Osteoblast (primary cell): ENCODE data around the gene CCNI. TPM values are rescaled to one million over a fixed set of nuclear protein-coding genes. Genes with fewer than 3 reads are reported as not detected.

Experiments
- DNase-seq: peaks from one replicate; pipeline ENCODE4 v3.0.0; 2011; ENCODE audit warnings: low spot score, mixed read lengths; ENCODE audit not compliant: insufficient read length; ENCODE audit errors: missing footprints
- H2AFZ ChIP-seq: 2 replicates; pipeline ENCODE4 v1.6.0; 2011; ENCODE audit warnings: mild to moderate bottlenecking, low read length
- H3K27ac ChIP-seq: 2 replicates; pipeline ENCODE4 v1.5.1; 2011; ENCODE audit warnings: mild to moderate bottlenecking, low read depth, low read length, moderate library complexity
- H3K27me3 ChIP-seq: 2 replicates; pipeline ENCODE4 v1.6.0; 2012; ENCODE audit warnings: mild to moderate bottlenecking, control low read depth, inconsistent platforms, low read length, moderate library complexity; ENCODE audit not compliant: insufficient read depth
- H3K36me3 ChIP-seq: 2 replicates; pipeline ENCODE4 v1.5.1; 2011; ENCODE audit warnings: mild to moderate bottlenecking, low read length, control low read depth, moderate library complexity; ENCODE audit not compliant: insufficient read depth
- H3K4me1 ChIP-seq: 2 replicates; pipeline ENCODE4 v1.5.1; 2011; ENCODE audit warnings: mild to moderate bottlenecking, low read length, control low read depth, moderate library complexity; ENCODE audit not compliant: insufficient read depth
- H3K4me2 ChIP-seq: 2 replicates; pipeline ENCODE4 v1.6.0; 2011; ENCODE audit warnings: mild to moderate bottlenecking, low read length; ENCODE audit not compliant: insufficient read depth
- H3K4me3 ChIP-seq: fragments of 200-600 bp; sonication (generic); 3 replicates; pipeline ENCODE4 v1.5.1; 2012; ENCODE audit warnings: mild to moderate bottlenecking, low read length, inconsistent platforms; ENCODE audit not compliant: insufficient read depth
- H3K79me2 ChIP-seq: 2 replicates; pipeline ENCODE4 v1.6.0; 2012; ENCODE audit warnings: mild to moderate bottlenecking, low read length, control low read depth, inconsistent platforms; ENCODE audit not compliant: insufficient read depth
- H3K9me3 ChIP-seq: 2 replicates; pipeline ENCODE4 v1.5.1; 2011; ENCODE audit warnings: low read depth, low read length, control low read depth
- H4K20me1 ChIP-seq: 2 replicates; pipeline ENCODE4 v1.6.0; 2012; ENCODE audit warnings: mild to moderate bottlenecking, low read length, control low read depth; ENCODE audit not compliant: insufficient read depth
- CTCF ChIP-seq: IDR thresholded peaks from 2 replicates; pipeline ENCODE4 v1.5.1; 2011; ENCODE audit warnings: mild to moderate bottlenecking, low read depth, low read length, moderate library complexity; ENCODE audit errors: extremely low read depth
- total RNA-seq: library from RNA; depleted of rRNA; stranded (reverse); fragments of >200 nt; gene quantifications from 2 replicates; pipeline ENCODE4 v1.2.3, GENCODE V29; 2012

CCNI gene
- total RNA-seq, 1 donor = 229 TPM

DNA sequence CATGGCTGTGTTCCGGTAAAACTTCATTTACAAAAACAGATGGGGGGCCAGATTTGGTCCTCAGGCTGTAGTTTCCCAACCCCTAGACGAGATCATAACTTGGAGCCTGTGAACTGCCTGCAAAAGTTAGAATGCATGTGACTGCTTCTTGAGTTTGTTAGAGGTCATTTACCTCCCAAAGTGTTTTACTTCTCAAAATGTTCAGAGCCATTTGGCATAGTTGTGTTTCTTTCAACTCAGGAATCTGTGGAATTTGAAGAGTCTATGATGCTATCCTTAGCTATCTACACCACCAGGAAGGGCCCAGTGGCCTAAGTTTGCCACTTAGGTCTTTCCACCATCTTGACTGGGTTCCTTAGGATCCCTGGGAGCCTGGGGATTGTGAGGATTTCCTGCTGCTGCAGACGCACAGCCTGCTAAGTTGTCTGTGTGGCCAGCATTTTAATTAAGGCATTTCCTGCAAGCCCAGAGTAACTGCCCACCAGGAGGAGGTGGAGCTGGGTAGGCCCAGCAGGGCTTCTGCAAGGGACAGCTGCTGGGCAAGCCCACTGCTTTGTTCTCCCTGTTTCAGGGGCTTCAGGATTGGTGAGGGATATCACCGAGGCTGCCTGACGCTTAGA, 53.1 kb downstream of the CCNI start:
- H3K36me3 ChIP-seq = peaks cover 85% of the 10 kb centered on the region
- H3K4me2 ChIP-seq = no peak overlapping the region
- H3K4me1 ChIP-seq = peaks cover 29% of the 10 kb centered on the region
- no peak for TF ChIP-seq CTCF
- no peak overlapping the region for H2AFZ ChIP-seq
- H3K27me3 ChIP-seq = no peaks in the 10 kb centered on the region
- DNase-seq = peak; percentile 67
- no peaks in the 10 kb centered on the region for H4K20me1 ChIP-seq
- no peaks in the 10 kb centered on the region for H3K9me3 ChIP-seq
- H3K4me3 ChIP-seq = no peak overlapping the region
- H3K79me2 ChIP-seq = peaks cover 13% of the 10 kb centered on the region
- peak overlapping the region; percentile 92 for H3K27ac ChIP-seq

DNA sequence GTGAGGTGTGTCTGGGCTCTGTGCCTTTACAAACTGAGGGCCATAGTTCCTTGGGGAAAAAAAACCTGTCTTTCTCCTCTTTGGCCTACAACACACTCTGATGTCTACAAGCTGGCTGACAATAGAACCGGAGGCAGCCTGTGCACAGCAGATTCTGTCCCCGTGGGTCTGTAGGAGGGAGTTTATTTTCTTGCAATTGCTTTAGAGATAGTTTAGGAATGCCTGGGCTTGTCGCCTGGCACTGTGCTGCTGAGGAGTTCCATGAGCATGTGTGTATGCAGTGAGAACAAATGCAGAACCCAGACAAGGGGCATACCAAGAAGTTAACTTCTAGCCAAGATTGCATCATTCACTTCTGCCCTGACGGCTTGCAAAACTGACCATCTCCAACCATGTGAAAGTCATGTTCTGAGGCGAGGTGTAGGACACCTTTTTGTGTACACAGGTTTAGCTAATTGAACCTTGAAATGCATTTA, 54.1 kb downstream of the CCNI start:
- H3K9me3 ChIP-seq = no peaks in the 10 kb centered on the region
- H4K20me1 ChIP-seq = no peaks in the 10 kb centered on the region
- H3K4me1 ChIP-seq = peaks cover 29% of the 10 kb centered on the region
- no peaks in the 10 kb centered on the region for H3K27me3 ChIP-seq
- peak; percentile 25 for DNase-seq
- no peak overlapping the region for H2AFZ ChIP-seq
- peaks cover 86% of the 10 kb centered on the region for H3K36me3 ChIP-seq
- H3K4me3 ChIP-seq = no peak overlapping the region
- peaks cover 14% of the 10 kb centered on the region for H3K79me2 ChIP-seq
- peak overlapping the region; percentile 92 for H3K27ac ChIP-seq
- peak; percentile 2 for TF ChIP-seq CTCF
- H3K4me2 ChIP-seq = no peak overlapping the region

GRCh38 chr4:77020017-77020416, 55.8 kb downstream of the CCNI start:
- H3K79me2 ChIP-seq = peaks cover 13% of the 10 kb centered on the region
- H3K9me3 ChIP-seq = no peaks in the 10 kb centered on the region
- peaks cover 28% of the 10 kb centered on the region for H3K4me1 ChIP-seq
- peaks cover 88% of the 10 kb centered on the region for H3K36me3 ChIP-seq
- DNase-seq = peak; percentile 30
- no peak overlapping the region for H3K4me2 ChIP-seq
- no peak overlapping the region for H3K4me3 ChIP-seq
- TF ChIP-seq CTCF = no peak
- H3K27ac ChIP-seq = no peak overlapping the region
- H3K27me3 ChIP-seq = no peaks in the 10 kb centered on the region
- no peaks in the 10 kb centered on the region for H4K20me1 ChIP-seq
- H2AFZ ChIP-seq = no peak overlapping the region

GRCh38 chr4:77015390-77015789, 60.4 kb downstream of the CCNI start:
- H3K79me2 ChIP-seq = peaks cover 21% of the 10 kb centered on the region

More at GRCh38 chr4:77015390-77015789, 60.4 kb downstream of the CCNI start:
- peak; percentile 29 for DNase-seq
- H3K36me3 ChIP-seq = peaks cover 90% of the 10 kb centered on the region
- TF ChIP-seq CTCF = no peak
- no peaks in the 10 kb centered on the region for H3K27me3 ChIP-seq
- no peak overlapping the region for H2AFZ ChIP-seq
- H3K4me2 ChIP-seq = no peak overlapping the region
- no peak overlapping the region for H3K4me3 ChIP-seq
- H3K27ac ChIP-seq = peak overlapping the region; percentile 61
- peaks cover 22% of the 10 kb centered on the region for H3K4me1 ChIP-seq
- no peaks in the 10 kb centered on the region for H4K20me1 ChIP-seq
- no peaks in the 10 kb centered on the region for H3K9me3 ChIP-seq
